Stimulated activated CD4-positive, alpha-beta T cell treated with anti-CD3 and anti-CD28 coated beads, Interleukin-4, amount 100 ng/mL, for 48 hours (primary cell): ENCODE results near the gene IL16.
"Not testable (repeated sequence)": the region's sequence is repeated elsewhere in the genome, so short reads cannot be mapped to it uniquely, and the experiment has no call there.

ENCODE experiments used
- DNase-seq, 2 donors: peaks; one replicate each; pipeline ENCODE4 v3.0.0-alpha.2; 2020; ENCODE audit warnings: low read depth in 2 of 2

Gene IL16

DNA sequence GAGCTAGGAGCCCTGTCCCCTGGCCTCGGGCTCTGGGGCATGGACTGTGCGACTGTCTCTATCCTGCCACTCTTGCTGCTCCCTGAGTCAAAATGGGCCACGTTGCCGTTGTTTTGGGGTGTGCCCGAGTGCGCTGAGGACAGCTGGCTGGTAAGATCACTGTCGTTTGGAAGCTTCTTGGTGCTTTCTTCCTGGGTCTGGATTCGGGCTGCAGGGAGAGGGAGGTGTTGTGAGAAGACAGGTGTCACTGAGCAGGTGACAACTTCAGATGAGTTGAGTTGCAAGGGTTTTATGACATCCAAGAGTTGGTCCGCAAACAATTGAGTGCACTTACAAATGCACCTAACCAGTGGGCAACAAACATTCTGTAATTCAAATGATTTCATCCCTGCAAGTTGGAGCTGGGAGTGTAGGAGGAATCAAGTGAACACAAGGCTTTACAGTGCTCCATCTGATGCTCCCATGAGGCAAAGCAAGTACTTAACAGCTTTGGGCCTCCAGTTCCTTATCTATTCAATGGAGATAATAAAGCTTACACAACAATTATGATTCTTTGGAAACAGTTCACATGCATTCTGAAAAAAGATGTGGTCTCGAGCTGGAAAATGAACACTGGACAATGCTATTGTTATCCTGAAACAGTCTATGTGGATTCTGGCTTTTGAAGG lies 138.2 kb downstream of the IL16 start:
- DNase-seq, result no peak

- no peak for DNase-seq
Observed at GRCh38 chr15:81335631-81336030, 139.0 kb downstream of the IL16 start.

- no peak for DNase-seq
Observed at GRCh38 chr15:81336568-81336967, 139.9 kb downstream of the IL16 start.

GRCh38 chr15:81337241-81337640 lies 140.6 kb downstream of the IL16 start:
- DNase-seq, result no peak

DNA sequence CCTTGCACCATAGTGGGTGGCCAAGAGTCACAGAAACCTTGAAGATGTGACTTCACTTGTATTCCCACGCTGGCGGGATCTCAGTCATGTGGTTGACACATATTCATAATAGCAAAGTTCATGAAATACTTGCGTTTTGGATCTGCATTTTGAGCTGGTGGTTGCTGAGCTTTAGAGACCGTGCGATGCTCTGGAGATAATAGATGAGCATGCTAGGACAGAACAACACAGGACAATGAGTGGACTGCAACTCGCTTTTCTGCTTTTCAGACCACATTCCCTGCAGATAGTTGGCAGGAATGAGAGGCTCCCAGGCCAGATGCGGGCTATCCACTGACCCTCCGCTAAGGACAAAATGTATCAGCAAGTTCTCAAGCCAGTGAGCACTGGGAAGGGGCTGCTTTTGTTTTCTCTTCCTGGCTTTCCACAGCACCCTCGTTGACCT lies 141.1 kb downstream of the IL16 start:
- DNase-seq, result no peak

DNA sequence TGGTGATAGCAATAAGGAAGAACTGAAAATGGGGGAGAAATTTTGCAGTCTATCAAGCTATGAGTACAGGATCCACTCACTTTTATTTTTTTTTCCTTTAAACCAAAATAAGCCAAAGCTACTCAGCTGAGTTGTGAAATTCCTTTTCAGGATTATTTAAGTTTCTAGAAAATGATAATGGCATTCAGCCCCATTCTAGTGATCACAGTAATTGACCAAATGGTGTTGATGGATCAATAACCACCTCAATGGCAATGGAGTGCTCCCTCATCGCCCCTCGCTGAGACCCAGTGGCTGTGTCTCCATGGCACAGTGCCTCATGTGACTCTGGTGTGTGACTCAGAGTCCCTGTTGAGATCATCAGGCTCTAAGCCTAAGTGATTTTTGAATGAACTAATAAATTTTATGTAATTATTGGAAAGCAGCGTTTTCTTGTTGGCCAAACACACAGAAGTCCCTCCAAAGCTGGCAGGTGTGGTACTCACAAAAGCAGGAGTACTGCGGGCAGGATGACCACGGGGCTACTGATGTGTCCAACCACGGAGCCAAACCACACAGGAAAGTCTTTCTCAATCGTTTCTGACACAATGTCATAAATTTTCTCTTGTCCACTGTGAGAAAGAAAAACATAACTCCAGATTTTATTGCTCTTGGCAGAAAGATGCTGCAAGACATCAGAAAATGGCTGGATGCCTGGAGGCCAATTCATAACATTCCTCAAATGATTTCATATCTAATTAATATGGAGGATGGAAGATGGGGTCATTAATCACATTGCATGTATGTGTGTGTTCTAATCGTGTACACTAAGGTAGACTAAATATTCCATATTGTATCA lies 141.7 kb downstream of the IL16 start:
- DNase-seq, result no peak

DNA sequence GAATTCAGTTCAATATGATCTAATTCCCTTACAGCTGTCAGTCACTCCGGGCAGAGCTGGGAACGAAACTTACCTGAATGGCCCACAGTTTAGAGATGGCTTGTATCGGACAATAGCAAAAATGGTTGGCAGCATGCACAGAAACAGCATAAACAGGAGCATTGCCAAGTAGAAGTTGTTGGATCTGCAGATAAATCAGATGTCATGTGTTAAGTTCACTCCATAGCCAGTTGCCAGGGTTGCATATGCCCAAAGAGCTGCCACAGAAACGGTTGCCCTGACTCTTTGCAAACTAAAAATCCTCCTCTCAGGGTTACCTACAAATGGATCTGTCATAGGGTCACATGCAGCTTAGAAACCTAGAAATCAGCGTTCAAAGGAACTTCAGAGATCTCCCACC lies 142.6 kb downstream of the IL16 start:
- no peak for DNase-seq

DNA sequence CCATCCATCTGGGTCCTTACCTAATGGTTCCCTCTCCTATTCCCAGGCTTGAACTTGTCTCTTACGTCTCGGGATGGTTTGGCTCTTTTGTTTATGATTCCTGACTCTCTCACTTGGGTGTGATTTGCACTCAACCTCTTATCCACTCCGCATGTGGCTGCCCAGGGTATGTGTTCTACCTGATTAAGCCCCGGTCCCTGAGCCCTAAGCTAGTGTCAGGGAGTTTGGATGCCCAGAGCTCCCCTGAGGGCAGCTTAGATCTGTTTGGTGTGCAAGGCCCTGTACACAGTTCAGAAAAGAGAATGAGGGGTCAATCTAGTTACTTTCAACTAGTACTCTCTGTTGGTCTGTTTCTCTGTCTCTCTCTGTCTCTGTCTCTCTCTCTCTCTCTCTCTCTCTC lies 143.2 kb downstream of the IL16 start:
- no peak for DNase-seq

- DNase-seq, result no peak
Observed at GRCh38 chr15:81341351-81341750, 144.7 kb downstream of the IL16 start.

DNA sequence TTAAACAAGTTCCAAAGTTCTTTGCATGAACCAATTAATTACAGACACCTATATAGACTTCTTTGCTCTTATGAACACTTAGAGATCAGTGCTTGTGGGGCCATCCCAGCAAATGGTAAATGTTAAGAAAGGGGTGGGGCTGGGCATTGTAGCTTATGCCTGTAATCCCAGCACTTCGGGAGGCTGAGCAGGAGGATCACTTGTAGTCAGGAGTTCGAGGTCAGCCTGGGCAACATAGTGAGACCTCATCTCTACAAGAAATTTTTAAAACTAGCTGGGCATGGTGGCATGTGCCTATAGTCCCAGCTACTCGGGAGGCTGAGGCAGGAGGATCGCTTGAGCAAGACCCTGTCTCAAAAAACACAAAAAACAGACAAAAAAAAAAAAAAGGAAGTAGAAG lies 146.7 kb downstream of the IL16 start:
- no peak for DNase-seq

DNA sequence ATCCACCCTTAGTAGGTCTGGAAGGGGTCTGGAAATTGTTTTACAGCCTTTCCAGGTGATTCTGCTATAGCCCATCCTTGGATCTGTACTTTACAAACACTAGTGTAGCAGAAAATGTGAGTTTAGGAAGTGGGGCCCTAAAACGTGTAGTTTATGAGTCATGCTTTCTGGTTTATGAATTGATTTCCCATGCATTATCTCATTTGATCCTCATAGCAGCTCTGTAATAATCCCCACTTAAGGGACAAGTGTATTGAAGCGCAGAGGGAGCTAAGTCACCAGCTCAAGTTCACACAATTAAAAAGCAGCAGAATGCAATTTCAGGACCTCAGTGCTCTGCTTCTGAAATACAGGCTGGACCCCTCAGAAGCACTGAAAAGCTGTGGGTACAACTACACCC lies 149.9 kb downstream of the IL16 start:
- DNase-seq, result no peak

GRCh38 chr15:81347910-81348309 lies 151.2 kb downstream of the IL16 start:
- no peak for DNase-seq

GRCh38 chr15:81348691-81349090 lies 152.0 kb downstream of the IL16 start:
- DNase-seq, result not testable (repeated sequence)

GRCh38 chr15:81349271-81349670 lies 152.6 kb downstream of the IL16 start:
- no peak for DNase-seq

- no peak for DNase-seq
Observed at GRCh38 chr15:81351651-81352050, 155.0 kb downstream of the IL16 start.

DNA sequence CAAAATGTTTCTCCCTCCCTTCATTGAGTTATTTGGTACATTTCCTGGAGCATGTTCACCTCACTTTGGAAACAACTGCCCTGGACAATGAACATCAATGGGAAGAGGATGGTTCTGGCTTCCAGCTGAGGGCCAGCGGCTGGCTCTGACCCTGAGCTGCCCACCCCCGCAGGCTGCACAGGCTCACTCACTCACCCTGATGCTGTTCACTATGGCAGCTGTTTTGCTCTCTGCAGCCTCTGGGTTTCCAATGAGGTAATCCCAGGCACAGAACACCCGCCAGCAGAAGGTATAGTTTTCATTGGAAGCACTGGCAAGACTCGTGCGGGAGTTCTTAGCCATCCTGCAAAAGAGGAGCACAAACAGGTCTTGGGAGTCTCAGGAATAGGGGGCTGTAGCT lies 159.6 kb downstream of the IL16 start:
- no peak for DNase-seq

- no peak for DNase-seq
Observed at GRCh38 chr15:81357180-81357686, 160.6 kb downstream of the IL16 start.

GRCh38 chr15:81358248-81358647 lies 161.6 kb downstream of the IL16 start:
- no peak for DNase-seq

DNA sequence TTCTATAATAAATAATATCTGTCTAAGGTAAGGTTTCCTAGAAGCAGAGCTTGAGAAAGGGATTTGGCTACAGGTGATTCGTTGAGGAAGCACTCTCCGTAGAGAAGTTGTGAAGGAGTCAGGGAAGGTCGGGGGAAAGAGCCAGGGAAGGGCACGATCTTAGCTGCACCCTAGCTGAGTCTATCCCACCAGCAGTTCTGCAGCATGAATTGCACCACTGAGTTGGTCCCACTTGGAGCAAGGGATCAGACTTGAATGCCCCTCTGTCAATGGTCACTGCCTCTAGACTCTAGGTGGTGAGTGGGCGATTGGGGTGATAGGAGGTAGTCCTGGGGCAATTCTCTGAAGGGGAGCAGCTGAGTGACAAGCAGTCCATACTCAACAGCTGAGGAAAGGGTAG lies 163.8 kb downstream of the IL16 start:
- DNase-seq, result no peak

DNA sequence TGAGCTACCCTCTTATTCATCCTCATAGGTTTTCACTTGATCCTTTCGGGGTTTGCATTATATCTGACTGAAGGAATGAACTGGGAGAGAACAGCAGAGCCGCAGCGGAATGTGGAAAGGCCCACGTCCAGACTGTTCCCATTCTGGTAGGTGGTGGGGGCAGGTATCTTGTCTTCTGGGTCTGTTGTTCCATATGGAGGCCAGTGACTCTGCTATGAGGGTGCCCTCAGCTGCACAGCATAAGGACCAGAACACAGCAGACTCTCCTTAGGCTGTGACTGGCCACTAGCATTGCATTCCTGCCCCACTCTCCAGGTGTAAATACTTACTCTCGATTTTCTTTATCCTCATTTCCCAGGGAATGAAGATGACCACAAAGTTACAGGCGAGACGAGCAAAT lies 165.2 kb downstream of the IL16 start:
- no peak for DNase-seq

DNA sequence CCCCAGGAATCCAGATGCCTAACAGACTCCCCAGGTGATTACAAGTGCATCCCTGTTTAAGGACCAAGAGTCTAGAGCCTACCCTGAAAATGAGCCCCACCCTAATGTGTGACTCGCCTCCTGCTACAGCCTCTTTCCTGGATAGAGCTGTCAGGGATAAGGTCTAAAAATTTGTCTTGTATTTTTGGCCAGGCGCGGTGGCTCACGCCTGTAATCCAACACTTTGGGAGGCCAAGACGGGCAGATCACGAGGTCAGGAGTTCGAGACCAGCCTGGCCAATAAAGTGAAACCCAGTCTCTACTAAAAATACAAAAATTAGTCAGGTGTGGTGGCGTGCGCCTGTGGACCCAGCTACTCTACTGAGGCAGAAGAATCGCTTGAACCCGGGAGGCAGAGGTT lies 166.1 kb downstream of the IL16 start:
- DNase-seq, result no peak

GRCh38 chr15:81363276-81363675 lies 166.6 kb downstream of the IL16 start:
- DNase-seq, result no peak
